HS-27A (cell line): ENCODE measurements around the gene ENOX1.

Experiments
- DNase-seq: peaks from one replicate; pipeline ENCODE4 v3.0.0-alpha.2; 2012; ENCODE audit warnings: low read depth, missing footprints

ENOX1 gene

GRCh38 chr13:43546251-43546650, 240.5 kb downstream of the ENOX1 start:
- DNase-seq: no peak

- DNase-seq: no peak
Observed at GRCh38 chr13:43545317-43545874, 241.4 kb downstream of the ENOX1 start.

DNA sequence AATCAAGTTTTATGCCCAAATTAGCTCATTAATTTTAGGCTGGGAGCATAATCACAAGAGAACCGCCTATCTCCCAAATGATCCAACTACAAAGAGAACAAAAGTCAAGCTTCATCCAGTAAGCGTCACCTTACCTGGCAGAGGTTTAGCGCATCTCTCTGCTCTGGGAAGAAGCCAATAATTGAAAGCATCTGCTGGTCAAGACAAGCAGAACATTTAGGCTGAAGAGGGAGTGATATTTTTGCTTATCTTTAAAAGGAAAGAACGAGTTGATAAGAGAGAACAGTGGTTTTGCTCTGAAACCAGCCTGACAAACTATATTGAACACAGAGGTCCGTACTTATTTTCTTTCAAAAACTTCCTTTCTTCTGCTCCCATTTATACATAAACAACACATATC, 242.1 kb downstream of the ENOX1 start:
- no peak for DNase-seq

DNA sequence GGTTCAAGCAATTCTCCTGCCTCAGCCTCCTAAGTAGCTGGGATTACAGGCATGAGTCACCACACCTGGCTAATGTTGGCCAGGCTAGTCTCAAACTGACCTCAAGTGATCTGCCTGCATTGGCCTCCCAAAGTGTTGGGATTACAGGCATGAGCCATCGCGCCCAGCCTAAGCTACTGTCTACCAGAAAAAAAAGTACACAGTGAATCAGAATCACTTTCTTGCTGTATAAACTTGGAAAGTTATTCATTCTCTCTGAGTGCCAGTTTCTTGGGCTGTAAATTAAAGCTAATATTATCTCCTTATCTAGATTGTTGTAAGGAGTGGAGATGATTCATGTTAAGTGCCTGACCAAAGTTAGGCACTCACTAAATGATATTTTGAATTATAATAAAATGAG, 242.8 kb downstream of the ENOX1 start:
- DNase-seq: no peak

DNA sequence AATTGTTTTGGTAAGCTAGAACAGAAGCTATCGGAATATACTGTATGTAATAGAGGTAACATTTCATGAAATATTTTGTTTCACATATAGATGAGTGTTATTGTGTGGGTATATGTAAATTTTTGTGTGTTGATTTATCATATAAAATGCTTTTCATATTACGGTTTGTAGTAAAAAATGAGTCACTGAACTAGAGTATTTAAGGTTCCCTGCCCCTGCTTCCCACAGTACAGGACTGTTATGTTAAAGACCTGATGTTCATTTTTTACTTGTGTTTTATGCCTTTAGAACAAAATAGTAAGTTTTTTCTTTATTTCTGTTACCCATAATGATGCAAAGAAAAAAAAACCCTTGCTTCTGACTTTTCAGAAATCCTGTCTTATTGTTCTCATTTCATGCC, 243.4 kb downstream of the ENOX1 start:
- no peak for DNase-seq

DNA sequence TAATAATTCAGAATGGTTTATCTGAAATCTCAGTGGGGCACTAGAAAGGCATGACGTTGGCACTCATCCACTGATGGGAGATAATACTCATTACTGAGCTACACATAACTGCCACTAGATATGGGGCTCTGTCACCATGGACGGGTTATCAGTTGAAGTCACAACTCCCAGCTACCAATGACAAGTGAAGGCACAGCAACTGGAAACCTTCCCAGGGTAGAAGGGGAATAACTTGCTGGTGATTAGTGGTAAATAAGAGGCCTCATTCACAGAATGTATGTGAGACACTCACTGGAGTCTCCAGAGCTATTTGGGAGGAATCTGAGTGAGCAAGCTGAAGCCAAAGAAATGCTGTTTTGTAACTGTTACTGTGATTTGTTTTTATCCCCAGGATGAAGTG, 249.6 kb downstream of the ENOX1 start:
- DNase-seq: no peak

DNA sequence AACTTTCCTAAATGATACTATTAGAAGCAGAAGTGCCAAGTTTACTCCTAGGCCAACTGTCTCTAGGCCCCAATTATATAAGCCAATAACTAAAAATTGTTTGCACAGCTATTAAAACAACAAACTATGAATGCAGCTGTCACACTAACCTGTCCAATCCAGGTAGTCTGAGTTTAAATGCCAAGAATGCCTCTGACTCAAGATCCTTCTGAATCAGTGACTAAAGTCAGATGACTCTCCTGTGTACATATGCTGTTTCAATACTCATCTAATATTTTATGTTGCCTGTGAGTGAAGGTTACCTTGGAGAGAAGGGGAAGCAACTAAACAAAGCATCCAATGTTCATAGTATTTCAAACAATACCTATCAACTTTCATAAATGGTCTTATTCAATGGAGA, 257.0 kb downstream of the ENOX1 start:
- no peak for DNase-seq

DNA sequence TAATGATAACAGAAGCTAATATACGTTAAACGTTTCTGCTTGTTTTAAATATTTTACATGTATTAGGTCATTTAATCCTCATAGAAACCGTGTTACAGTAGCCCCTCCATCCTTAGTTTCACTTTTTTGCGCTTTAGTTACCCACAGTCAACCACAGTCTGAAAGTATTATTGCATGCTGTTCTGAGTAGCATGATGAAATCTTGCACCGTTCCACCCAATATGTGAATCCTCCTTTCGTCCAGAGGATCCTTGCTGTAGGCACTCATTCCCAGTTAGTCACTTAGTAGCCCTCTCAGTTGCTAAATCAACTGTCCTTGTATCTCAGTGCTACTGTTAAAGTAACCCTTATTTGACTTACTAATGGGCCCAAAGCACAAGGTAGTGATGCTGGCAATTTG, 257.8 kb downstream of the ENOX1 start:
- DNase-seq: no peak

- DNase-seq: no peak
Observed at GRCh38 chr13:43522788-43523187, 264.0 kb downstream of the ENOX1 start.

GRCh38 chr13:43520351-43520750, 266.4 kb downstream of the ENOX1 start:
- DNase-seq: no peak

DNA sequence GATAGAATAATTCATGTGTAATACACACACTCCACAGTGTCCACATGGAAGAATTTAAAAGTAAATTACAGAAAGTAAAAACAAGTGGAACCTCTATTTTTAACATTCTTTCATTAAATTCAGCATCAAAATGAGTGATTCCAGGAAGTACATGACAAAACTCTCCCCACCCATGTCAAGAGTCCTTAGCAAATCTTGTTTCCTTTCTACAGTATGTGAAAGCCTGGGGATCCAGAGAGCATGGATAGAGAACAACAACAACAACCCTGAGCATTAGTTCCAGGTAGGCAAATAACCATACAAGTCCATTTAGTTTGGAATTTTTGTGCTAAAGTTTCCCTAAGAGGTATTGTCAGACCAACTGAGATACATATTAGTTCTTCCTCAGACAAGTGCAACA, 267.9 kb downstream of the ENOX1 start:
- DNase-seq: no peak

- DNase-seq: no peak
Observed at GRCh38 chr13:43516401-43516833, 270.4 kb downstream of the ENOX1 start.

DNA sequence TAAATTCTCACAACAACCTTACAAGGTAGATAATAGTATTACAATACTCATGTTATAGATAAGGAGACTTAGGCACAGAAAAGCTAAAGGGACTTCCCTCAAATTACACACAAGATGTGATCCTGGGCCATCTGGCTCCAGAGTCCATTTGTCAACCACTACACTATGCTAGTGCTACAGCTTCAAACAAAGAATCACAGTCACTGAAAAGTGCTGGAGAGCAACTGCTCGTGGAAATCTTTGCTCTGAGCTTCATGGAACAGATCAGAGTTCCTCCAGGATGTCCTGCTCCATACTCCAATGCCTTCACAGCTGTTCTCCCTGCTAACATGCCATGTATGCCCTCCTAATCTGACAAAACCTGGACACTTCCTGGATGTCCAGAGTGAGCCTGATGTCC, 271.2 kb downstream of the ENOX1 start:
- DNase-seq: no peak

- DNase-seq: no peak
Observed at GRCh38 chr13:43514311-43514710, 272.5 kb downstream of the ENOX1 start.

- no peak for DNase-seq
Observed at GRCh38 chr13:43512221-43512620, 274.6 kb downstream of the ENOX1 start.

GRCh38 chr13:43510956-43511901, 275.5 kb downstream of the ENOX1 start:
- no peak for DNase-seq

DNA sequence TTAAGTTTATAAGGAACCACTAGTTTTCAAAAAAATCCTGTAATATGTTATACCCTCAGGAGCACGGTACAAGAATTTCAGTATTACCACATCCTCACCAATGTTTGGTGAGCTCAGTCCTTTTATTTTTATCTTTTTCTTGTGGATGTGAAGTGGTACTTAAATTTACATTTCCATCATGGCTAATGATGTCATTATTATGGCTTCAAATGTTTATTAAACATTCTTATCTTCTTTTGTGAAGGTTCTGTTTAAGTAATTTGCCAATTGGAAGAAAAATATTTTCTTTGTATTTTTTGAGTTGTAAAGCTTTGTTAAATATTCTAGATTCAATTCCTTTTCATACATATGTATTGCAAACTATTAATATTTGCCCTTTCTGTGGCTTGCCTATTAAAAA, 291.0 kb downstream of the ENOX1 start:
- DNase-seq: no peak

DNA sequence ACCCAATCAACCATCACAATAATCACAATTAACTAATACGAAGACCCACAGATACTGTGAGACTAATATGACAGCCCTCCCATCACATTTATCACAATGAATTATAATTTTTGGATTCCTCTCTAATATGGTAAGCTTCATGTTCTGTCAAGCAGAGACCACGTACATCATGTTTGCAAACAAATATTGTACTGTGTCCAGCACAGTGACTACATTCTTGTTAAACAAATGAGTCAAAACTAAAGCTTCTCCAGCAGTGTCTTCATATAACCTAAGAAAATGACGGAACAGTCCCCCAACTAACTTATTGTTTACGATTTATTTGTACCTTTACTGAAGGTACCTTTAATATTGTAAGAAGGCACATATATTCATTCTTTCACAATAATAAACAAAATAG, 292.6 kb downstream of the ENOX1 start:
- no peak for DNase-seq

- no peak for DNase-seq
Observed at GRCh38 chr13:43493496-43494000, 293.2 kb downstream of the ENOX1 start.

DNA sequence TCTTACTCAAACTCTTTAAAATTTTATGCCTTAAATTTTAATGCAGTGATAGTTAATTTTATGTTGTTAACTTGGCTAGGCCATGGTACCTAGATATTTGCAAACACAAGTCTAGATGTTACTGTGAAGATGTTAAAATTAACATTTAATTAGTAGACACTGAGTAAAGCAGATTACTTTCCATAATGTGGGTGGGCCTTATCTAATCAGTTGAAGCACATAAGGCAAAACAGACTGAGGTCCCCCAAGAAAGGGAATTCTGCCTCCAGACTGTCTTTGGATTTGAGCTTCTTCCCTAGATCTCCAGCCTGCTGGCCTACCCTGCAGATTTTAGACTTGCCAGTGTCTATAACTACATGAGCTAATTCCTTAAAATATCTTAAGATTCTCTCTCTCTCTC, 294.0 kb downstream of the ENOX1 start:
- DNase-seq: no peak

DNA sequence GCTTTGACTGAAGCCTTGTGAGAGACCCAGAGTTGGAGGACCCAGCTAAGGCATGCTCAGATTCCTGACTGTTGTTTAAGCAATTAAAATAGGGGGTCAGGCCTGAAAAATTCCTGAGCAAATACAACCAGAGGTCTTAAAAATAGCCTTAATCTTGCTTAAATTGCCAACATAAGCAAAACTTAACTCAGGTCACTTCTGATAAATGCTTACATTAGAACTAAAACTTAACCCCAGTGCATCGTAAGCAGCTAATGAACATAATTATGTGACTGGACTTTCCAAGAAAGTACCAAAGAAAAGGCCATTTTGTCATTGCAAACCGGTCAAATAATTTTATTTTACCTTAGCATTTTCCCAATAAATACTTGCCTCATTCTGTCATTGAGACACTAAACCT, 294.5 kb downstream of the ENOX1 start:
- no peak for DNase-seq

- no peak for DNase-seq
Observed at GRCh38 chr13:43489233-43489632, 297.5 kb downstream of the ENOX1 start.

DNA sequence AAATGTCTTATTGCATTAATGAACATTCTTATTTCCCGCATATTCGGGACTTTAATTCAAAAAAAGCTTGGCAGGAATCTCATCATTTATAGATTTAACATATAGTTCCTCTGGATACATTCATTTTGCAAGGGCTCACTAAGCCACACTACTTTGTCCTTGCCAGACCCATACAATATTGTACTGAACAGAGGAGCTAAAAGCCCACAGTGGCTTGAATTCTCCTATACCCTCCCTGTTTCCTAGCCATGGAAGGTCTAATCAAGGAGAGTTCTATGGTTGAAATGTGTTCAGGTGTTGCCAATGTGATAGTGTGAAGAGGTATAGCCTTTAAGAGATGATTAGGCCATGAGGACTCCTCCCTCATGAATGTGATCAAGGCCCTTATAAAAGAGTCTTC, 298.9 kb downstream of the ENOX1 start:
- DNase-seq: no peak

GRCh38 chr13:43487461-43487860, 299.3 kb downstream of the ENOX1 start:
- DNase-seq: no peak
